Immature natural killer cell (primary cell): ENCODE results near the gene AP3S1. TPM values are rescaled to one million over a fixed set of nuclear protein-coding genes. Genes with fewer than 3 reads are reported as not detected.
A peak's percentile ranks its signal among the peaks of the same experiment; 100 is the strongest.

Source experiments
- DNase-seq, 3 donors: peaks; one replicate each; pipeline ENCODE4 v3.0.0; 2022; ENCODE audit warnings: mixed read lengths in 1 of 3
- H3K27ac Mint-ChIP-seq, 6 donors: one replicate each; pipeline ENCODE4 v1.8.0; 2020; ENCODE audit warnings: mixed read lengths in 6 of 6, mild to moderate bottlenecking in 5 of 6, inconsistent platforms in 4 of 6, moderate library complexity in 3 of 6
- H3K27me3 Mint-ChIP-seq, 3 donors: one replicate each; pipeline ENCODE4 v1.8.0; 2020 to 2021; ENCODE audit warnings: low read depth in 3 of 3, mild to moderate bottlenecking in 3 of 3, mixed read lengths in 3 of 3, moderate library complexity in 3 of 3, inconsistent platforms in 1 of 3
- H3K36me3 Mint-ChIP-seq, 3 donors: one replicate each; pipeline ENCODE4 v1.8.0; 2020; ENCODE audit warnings: mixed read lengths in 3 of 3, inconsistent platforms in 2 of 3, mild to moderate bottlenecking in 2 of 3
- H3K4me1 Mint-ChIP-seq, 2 donors: one replicate each; pipeline ENCODE4 v1.8.0; 2020; ENCODE audit warnings: inconsistent platforms in 2 of 2, mild to moderate bottlenecking in 2 of 2, mixed read lengths in 2 of 2, moderate library complexity in 1 of 2
- H3K4me3 Mint-ChIP-seq, 5 donors: one replicate each; pipeline ENCODE4 v1.8.0; 2020; ENCODE audit warnings: mild to moderate bottlenecking in 5 of 5, mixed read lengths in 5 of 5, inconsistent platforms in 3 of 5, moderate library complexity in 3 of 5
- H3K9me3 Mint-ChIP-seq, 6 donors: one replicate each; pipeline ENCODE4 v1.8.0; 2020; ENCODE audit warnings: mild to moderate bottlenecking in 6 of 6, mixed read lengths in 6 of 6, inconsistent platforms in 4 of 6, moderate library complexity in 3 of 6
- polyA plus RNA-seq, 3 donors: library from polyadenylated mRNA; unstranded; fragments of 300-500 nt; fragmentation: Illumina TruSeq; gene quantifications; one replicate each; pipeline ENCODE4 v1.2.3, GENCODE V29; 2021

Gene AP3S1
- polyA plus RNA-seq, 3 donors from 2014 or later = 63.7 to 96.1 (median 71.7) TPM

DNA sequence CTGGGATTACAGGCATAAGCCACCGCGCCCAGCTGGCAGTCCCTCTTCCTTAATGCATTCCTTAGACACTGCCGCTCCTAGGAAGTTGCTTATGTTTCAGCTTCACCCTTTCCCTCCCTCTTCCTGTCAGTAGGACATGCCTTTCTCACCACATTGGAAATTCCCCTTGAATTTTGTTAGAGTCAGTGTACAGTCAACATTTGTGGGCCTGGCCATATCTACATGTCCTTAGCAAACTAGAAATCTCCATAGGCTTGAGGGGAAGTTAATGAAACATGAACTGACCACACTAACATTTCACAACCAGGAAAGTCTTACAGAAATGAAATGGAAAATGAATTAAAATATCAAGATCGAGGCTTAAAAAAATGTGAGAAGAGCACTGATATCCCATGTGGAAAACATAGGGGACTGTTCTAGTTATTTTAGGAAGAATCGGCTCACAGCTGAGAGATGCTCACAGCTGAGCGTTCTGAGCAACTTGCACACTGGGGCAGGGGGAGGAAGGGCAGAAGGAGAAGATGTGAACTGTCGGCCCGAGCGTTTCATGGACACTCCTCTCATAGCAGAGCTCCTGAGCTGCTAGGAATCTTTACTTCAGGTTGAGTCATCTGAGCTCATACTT, 99.4 kb downstream of the AP3S1 start:
- Mint-ChIP-seq H3K36me3 (no peaks in the 10 kb centered on the region), H3K27me3 (peaks cover 0 to 6% (median 2%) of the 10 kb centered on the region in 3 donors), H3K4me3 (no peak overlapping the region), H3K4me1 (no peaks in the 10 kb centered on the region), H3K27ac (no peak overlapping the region), H3K9me3 (peaks cover 0 to 7% (median 0%) of the 10 kb centered on the region in 6 donors)
- DNase-seq = no peak

DNA sequence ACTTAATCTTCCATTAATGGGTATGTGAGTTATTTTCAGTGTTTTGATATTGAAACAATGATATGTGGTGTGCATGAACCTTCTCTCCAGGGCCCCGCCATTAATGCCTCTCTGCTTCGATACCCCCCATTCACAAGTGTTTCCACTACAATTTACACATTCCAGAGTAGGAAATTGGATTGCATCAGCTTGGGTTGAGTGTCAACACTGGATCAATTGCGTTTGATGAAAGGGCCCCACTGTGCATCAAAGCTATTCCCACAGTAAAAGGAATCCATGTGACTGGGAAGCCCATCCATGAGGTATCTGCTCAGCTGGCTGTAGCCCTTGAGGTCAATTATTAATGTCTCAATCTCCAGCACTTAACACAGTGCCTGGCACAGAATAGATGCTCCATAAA, 102.8 kb downstream of the AP3S1 start:
- Mint-ChIP-seq H3K36me3 (no peaks in the 10 kb centered on the region), H3K27me3 (peaks cover 2 to 6% (median 5%) of the 10 kb centered on the region in 3 donors), H3K27ac (no peak overlapping the region), H3K4me1 (no peaks in the 10 kb centered on the region), H3K4me3 (no peak overlapping the region), H3K9me3 (peaks cover 0 to 7% (median 0%) of the 10 kb centered on the region in 6 donors)
- DNase-seq = no peak

DNA sequence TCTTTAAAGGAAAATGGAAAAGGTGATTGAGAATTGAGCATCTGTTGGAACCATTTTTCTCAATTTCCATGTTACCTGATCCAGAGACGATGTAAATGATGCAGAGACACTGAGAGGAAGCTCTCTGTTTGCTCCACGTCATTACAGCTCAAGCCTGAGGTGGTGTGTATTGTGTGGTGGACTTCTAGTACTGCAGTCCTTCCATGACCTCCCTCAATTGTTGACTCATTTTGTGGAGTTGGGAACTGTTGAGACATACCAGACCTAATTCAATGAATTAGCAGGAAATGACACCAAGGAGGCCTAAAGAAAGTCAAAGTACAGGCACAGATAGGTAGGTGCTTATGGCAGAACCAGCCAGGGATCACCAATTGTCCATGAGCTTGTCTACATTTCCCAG, 104.9 kb downstream of the AP3S1 start:
- Mint-ChIP-seq H3K27ac (no peak overlapping the region), H3K4me1 (no peaks in the 10 kb centered on the region)
- DNase-seq = no peak

DNA sequence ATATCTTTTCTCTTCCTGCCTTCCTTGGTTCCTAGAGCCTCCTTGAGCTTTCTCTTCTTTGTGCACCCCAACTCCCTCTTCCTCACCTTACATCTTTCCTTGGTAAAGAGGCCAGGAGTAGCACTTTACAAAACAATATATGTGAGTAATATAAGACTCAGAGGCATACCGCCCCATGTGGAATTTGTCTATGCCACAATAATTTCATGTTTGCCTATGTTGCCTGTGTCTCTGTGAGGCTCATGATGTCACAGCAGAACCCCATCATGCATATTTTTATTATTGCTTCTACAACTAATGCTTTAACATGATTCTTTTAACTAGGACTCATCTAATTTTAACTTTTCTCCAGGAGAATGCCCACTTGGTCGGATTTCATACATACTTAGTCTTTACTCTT, 105.5 kb downstream of the AP3S1 start:
- H3K4me3 Mint-ChIP-seq = no peak overlapping the region
- no peak overlapping the region for H3K27ac Mint-ChIP-seq
- no peaks in the 10 kb centered on the region for H3K36me3 Mint-ChIP-seq
- peaks cover 0 to 2% (median 0%) of the 10 kb centered on the region in 6 donors for H3K9me3 Mint-ChIP-seq
- DNase-seq = no peak
- H3K27me3 Mint-ChIP-seq = peaks cover 2 to 5% (median 4%) of the 10 kb centered on the region in 3 donors
- H3K4me1 Mint-ChIP-seq = no peaks in the 10 kb centered on the region

More for the DNA sequence above, 104.9 kb downstream of the AP3S1 start:
- no peaks in the 10 kb centered on the region for H3K36me3 Mint-ChIP-seq
- H3K9me3 Mint-ChIP-seq = peaks cover 0 to 2% (median 0%) of the 10 kb centered on the region in 6 donors
- no peak overlapping the region for H3K4me3 Mint-ChIP-seq
- peaks cover 2 to 5% (median 4%) of the 10 kb centered on the region in 3 donors for H3K27me3 Mint-ChIP-seq

DNA sequence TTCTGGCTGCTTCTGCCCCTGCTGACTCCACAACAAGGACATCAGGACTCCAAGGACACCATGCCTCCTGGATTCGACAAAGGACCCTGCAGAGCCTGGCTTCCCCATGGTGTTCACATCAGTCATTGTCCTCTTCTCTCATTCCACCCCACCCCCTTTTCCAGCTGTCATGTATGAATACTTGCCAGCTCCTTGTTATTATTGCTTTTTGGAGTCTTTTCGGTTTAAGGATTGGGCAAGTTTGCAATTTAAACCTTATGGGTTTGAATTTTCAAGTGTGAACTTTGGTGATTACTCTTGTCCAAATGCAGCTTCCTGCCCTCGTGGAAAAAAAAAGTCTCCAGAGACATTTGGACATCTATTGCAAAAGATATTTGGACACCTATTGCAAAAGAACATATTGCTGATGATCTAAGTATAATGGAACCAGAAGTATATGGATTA, 106.4 kb downstream of the AP3S1 start:
- DNase-seq = no peak

DNA sequence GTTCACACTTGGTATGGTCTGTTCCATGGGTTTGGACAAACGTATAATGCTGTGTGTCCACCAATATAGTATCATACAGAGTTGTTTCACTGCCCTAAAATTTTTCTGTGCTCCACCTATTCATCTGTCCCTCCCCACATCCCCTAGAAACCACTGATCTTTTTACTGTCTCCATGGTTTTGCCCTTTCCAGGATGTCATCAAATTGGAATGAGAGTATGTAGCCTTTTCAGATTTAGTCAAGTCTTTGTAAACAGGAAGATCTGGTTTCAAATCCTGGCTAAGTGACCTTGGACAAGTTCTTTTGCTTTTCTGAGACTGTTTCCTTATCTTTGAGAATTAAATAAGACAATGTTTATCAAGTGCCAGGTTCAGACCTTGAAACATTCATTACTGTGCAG, 107.4 kb downstream of the AP3S1 start:
- Mint-ChIP-seq H3K9me3 (peaks cover 0 to 2% (median 0%) of the 10 kb centered on the region in 6 donors), H3K4me1 (no peaks in the 10 kb centered on the region), H3K27ac (no peak overlapping the region), H3K36me3 (no peaks in the 10 kb centered on the region), H3K27me3 (peaks cover 4 to 5% (median 5%) of the 10 kb centered on the region in 3 donors), H3K4me3 (no peak overlapping the region)
- no peak for DNase-seq

More for the DNA sequence above, 106.4 kb downstream of the AP3S1 start:
- Mint-ChIP-seq H3K4me3 (no peak overlapping the region), H3K4me1 (no peaks in the 10 kb centered on the region), H3K27ac (no peak overlapping the region), H3K36me3 (no peaks in the 10 kb centered on the region), H3K9me3 (peaks cover 0 to 2% (median 0%) of the 10 kb centered on the region in 6 donors), H3K27me3 (peaks cover 2 to 5% (median 4%) of the 10 kb centered on the region in 3 donors)

DNA sequence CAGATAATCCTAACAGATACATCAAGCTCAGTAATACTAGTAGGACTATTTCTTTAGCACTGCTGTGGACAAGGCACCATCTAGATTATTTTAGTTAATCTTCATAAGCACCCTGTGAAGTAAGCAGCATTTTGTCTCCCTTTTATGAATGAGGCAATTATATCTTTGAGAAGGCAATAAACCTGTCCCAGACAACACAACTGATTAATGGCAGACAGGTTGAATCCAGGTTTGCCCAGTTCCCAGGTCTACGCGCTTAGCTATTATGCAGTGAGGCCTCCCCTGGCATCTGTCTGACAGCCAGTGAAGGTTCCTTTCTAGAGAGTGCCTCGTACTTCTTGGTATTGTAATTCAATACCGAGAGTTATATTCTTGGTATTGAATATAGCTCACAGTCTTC, 110.9 kb downstream of the AP3S1 start:
- no peak overlapping the region for H3K4me3 Mint-ChIP-seq
- H3K27ac Mint-ChIP-seq = no peak overlapping the region

DNA sequence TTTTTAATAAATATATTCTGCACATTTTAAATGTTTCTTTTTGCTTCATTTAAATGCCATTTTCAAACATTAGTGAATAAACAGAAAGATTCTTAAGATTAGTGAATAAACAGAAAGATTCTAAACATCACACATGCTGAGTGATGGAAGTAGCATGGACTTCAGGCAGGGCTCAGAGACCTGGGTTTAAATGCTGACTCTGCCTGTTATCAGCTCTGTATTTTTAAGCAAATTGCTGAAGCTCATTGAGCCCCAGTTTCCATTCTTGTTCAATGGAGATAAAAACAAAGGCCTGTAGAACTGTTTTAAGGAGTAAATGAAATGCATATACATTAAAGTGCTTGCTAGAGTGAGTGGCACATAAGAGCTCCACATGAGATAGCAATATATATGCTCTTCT, 112.4 kb downstream of the AP3S1 start:
- DNase-seq = no peak
- no peaks in the 10 kb centered on the region for H3K4me1 Mint-ChIP-seq
- no peak overlapping the region for H3K27ac Mint-ChIP-seq
- peaks cover 0 to 3% (median 0%) of the 10 kb centered on the region in 6 donors for H3K9me3 Mint-ChIP-seq
- peaks cover 0 to 6% (median 3%) of the 10 kb centered on the region in 3 donors for H3K27me3 Mint-ChIP-seq
- no peak overlapping the region for H3K4me3 Mint-ChIP-seq
- H3K36me3 Mint-ChIP-seq = no peaks in the 10 kb centered on the region

More for the DNA sequence above, 110.9 kb downstream of the AP3S1 start:
- peaks cover 0 to 3% (median 0%) of the 10 kb centered on the region in 6 donors for H3K9me3 Mint-ChIP-seq
- no peak for DNase-seq
- H3K27me3 Mint-ChIP-seq = peaks cover 0 to 3% (median 3%) of the 10 kb centered on the region in 3 donors
- H3K4me1 Mint-ChIP-seq = no peaks in the 10 kb centered on the region
- no peaks in the 10 kb centered on the region for H3K36me3 Mint-ChIP-seq

DNA sequence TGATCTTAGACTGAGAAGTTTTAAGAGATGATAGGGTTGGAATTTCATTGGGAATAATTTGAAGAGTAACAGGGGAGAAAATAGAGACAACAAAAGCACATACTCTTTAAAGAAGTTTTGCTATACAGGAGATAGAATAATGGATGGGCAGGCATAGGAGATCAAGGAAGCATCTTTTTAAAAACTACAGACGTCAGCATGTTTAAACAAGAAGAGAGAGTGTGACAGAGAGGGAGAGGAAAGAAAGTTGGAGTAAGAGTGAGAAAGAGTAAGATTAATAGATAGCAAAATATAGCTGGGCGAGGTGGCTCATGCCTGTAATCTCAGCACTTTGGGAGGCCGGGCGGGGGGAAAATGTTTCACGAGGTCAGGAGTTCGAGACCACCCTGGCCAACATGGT, 115.2 kb downstream of the AP3S1 start:
- H3K27ac Mint-ChIP-seq = no peak overlapping the region
- no peak overlapping the region for H3K4me3 Mint-ChIP-seq
- no peaks in the 10 kb centered on the region for H3K36me3 Mint-ChIP-seq
- DNase-seq = no peak
- H3K27me3 Mint-ChIP-seq = peaks cover 6 to 11% (median 6%) of the 10 kb centered on the region in 3 donors
- H3K9me3 Mint-ChIP-seq = peaks cover 0 to 5% (median 0%) of the 10 kb centered on the region in 6 donors
- H3K4me1 Mint-ChIP-seq = no peaks in the 10 kb centered on the region

DNA sequence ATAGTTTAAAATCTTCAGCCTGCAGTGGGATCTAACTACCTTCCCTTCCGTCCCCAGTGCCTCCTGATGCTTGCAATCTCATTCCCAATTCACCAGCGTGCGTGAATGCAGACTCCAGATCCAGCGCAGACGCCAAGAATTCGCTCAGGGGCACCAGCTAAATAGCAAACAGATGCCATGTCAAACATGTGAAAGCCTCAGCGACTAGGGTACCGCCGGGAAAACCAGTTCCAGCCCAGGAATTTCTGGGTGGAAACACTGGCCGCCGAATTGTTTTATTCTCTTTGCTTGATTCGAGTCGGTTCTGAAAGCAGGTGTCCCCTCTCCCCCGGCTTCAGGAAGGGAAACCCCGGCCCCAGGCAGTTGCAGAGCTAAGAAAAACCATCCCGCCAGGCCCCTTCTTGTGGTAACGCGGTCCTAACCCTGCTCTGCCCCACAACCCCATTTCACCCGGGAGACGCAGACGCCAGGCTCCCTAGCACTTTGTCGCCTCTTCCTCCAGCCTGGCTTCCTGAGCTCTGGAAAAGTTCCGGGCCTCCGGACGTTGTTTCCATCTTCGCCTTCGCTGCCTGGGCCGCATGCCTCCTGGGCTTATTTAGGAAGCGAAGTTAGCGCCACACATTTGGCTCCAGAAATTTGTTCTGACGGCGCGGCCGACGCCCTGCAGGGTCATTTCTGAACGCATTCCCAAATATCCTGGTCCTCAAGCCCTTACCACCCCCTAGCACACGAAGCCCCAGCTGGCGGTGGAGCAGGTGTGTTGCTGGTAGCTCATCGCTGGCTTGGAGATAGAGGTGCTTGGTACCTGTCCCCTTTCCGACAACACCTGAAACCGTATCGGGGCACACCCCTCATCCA, 119.9 kb downstream of the AP3S1 start:
- Mint-ChIP-seq H3K27me3 (peaks cover 11 to 32% (median 18%) of the 10 kb centered on the region in 3 donors), H3K27ac (no peak overlapping the region), H3K4me3 (no peak overlapping the region)

DNA sequence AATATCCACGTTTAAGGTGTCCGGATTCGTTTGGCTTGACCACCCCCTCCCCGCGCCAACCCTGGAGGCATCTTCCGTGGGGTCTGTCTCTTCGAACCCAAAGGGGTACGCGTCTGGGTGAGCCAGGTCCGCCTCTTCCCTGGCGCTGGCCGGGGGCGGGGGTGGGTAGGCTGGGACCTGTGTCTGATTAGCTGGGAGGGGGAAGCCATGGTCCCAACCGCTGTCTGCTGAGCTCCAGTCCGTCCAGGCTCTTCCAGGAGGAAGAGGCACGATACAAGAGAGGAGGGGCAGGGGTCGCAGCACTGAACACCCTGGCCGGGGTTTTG, 120.5 kb downstream of the AP3S1 start, which contains the start of gene LVRN:
LVRN (plus strand) TSS at position 237 of the 326 bp plus-strand sequence. CDS start 143 bp downstream, outside the sequence.
- Mint-ChIP-seq H3K27ac (no peak within 1 kb of the TSS), H3K27me3 (peaks cover 11 to 32% (median 18%) of the 10 kb centered on the region in 3 donors), H3K36me3 (peaks cover 0 to 3% (median 0%) of the 10 kb centered on the region in 3 donors), H3K4me3 (no peak within 1 kb of the TSS), H3K9me3 (peaks cover 0 to 5% (median 0%) of the 10 kb centered on the region in 6 donors), H3K4me1 (peaks cover 0 to 6% of the 10 kb centered on the region in 2 donors)
- no peak for DNase-seq

More for the DNA sequence above, 119.9 kb downstream of the AP3S1 start:
- Mint-ChIP-seq H3K4me1 (peaks cover 0 to 6% of the 10 kb centered on the region in 2 donors), H3K9me3 (peaks cover 0 to 5% (median 0%) of the 10 kb centered on the region in 6 donors), H3K36me3 (peaks cover 0 to 3% (median 0%) of the 10 kb centered on the region in 3 donors)
- no peak for DNase-seq

DNA sequence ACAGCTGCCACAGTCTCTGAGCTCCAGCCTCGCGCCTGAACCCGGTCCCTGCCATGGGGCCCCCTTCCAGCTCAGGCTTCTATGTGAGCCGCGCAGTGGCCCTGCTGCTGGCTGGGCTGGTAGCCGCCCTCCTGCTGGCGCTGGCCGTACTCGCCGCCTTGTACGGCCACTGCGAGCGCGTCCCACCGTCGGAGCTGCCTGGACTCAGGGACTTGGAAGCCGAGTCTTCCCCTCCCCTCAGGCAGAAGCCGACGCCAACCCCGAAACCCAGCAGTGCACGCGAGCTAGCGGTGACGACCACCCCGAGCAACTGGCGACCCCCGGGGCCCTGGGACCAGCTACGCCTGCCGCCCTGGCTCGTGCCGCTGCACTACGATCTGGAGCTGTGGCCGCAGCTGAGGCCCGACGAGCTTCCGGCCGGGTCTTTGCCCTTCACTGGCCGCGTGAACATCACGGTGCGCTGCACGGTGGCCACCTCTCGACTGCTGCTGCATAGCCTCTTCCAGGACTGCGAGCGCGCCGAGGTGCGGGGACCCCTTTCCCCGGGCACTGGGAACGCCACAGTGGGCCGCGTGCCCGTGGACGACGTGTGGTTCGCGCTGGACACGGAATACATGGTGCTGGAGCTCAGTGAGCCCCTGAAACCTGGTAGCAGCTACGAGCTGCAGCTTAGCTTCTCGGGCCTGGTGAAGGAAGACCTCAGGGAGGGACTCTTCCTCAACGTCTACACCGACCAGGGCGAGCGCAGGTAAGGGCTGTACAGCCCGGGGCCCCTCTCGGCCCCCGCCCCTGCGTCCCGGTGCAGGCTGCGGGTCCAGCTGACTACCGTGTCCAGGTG, 121.0 kb downstream of the AP3S1 start:
- Mint-ChIP-seq H3K4me3 (no peak overlapping the region), H3K27me3 (peaks cover 11 to 32% (median 18%) of the 10 kb centered on the region in 3 donors)
- peak in 1 of 3 donors; percentile 2 for DNase-seq

DNA sequence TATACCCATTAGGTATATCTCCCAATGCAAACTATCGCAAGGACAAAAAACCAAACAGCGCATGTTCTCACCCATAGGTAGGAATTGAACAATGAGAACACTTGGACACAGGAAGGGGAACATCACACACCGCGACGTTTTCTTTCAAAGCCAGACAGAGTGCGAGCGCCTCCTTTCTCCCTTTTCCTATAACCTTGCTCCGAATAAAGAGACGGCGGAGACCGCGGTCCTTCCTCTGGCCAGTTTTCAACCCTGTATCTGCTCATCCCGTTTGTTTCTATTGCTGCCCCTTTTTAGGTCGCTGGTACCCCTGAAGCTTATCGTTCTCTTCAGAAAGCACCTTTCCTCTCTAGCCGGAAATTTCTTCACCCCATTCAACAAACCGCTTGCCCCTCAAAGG, 121.8 kb downstream of the AP3S1 start:
- Mint-ChIP-seq H3K9me3 (peaks cover 0 to 5% (median 0%) of the 10 kb centered on the region in 6 donors), H3K27ac (no peak overlapping the region), H3K27me3 (peaks cover 13 to 30% (median 18%) of the 10 kb centered on the region in 3 donors), H3K4me3 (no peak overlapping the region), H3K36me3 (peaks cover 0 to 3% (median 0%) of the 10 kb centered on the region in 3 donors), H3K4me1 (peaks cover 0 to 6% of the 10 kb centered on the region in 2 donors)
- no peak for DNase-seq

More for the DNA sequence above, 121.0 kb downstream of the AP3S1 start:
- Mint-ChIP-seq H3K27ac (no peak overlapping the region), H3K4me1 (peaks cover 0 to 6% of the 10 kb centered on the region in 2 donors), H3K9me3 (peaks cover 0 to 5% (median 0%) of the 10 kb centered on the region in 6 donors), H3K36me3 (peaks cover 0 to 3% (median 0%) of the 10 kb centered on the region in 3 donors)
